ENCODE results near the gene MYCBP. TPM values are rescaled to one million over a fixed set of nuclear protein-coding genes. Genes with fewer than 3 reads are reported as not detected.

Gene MYCBP
- total and polyA plus RNA-seq, 2 of the 13 experiments (the other 11 are each of a cell fraction or from before 2014, with no cell fraction given) = 11.4 to 30.4 TPM

- intact Hi-C loops (cut with micrococcal nuclease; ENCODE audit: unreplicated experiment) = no loop called here
- no peak overlapping the region for H3K4me2 ChIP-seq (ENCODE audit: low read depth, low read length)
- no TSS peak for BruUV-seq (replicated peaks)
- no peak overlapping the region for H3K4me3 ChIP-seq (replicated peaks in 1 of 3; ENCODE audit: insufficient read depth in 1 of 3, low read depth in 2 of 3, low read length in 3 of 3)
- no peak overlapping the region for H2AFZ ChIP-seq (ENCODE audit: low read length)
- no peak for DNase-seq (ENCODE audit: low spot score)
- H3K27me3 ChIP-seq (ENCODE audit: control insufficient read depth in 1 of 2, insufficient read depth in 2 of 2, low read length in 2 of 2) = no peaks in the 10 kb centered on the region
- peaks cover 8% of the 10 kb centered on the region for H3K4me1 ChIP-seq (ENCODE audit: insufficient read depth, low read length)
- in situ Hi-C loops (cut with HindIII; ENCODE audit: extremely low pct_ligation_motif_present, low pct_unique_long_range_greater_than_20kb) = no loop called here
- ChIA-PET POLR2A (no interaction called here), CTCF (ENCODE audit: low intra/inter-chr PET ratio, low total read pairs) (no interaction called here)
- ATAC-seq = no peak
- H4K20me1 ChIP-seq (ENCODE audit: insufficient read depth, low read length) = no peaks in the 10 kb centered on the region
- TF ChIP-seq HNRNPK (IDR thresholded peaks at IDR 0.05; ENCODE audit: low read depth, low read length, poor library complexity, severe bottlenecking) = no peak
- no peak for TF ChIP-seq RXRB (CRISPR knock-in tag; IDR thresholded peaks at IDR 0.05; ENCODE audit: borderline replicate concordance)
- TF ChIP-seq GFI1 (CRISPR knock-in tag; IDR thresholded peaks at IDR 0.05; ENCODE audit: borderline replicate concordance) = no peak
- TF ChIP-seq ZFP90 (CRISPR knock-in tag; IDR thresholded peaks at IDR 0.05; ENCODE audit: borderline replicate concordance) = no peak
- TF ChIP-seq ZNF431 (CRISPR knock-in tag; IDR thresholded peaks at IDR 0.05; ENCODE audit: borderline replicate concordance, low read depth) = no peak
- TF ChIP-seq NFKB2 (CRISPR knock-in tag; IDR thresholded peaks at IDR 0.05; ENCODE audit: borderline replicate concordance) = no peak
- TF ChIP-seq, protein P1, sequence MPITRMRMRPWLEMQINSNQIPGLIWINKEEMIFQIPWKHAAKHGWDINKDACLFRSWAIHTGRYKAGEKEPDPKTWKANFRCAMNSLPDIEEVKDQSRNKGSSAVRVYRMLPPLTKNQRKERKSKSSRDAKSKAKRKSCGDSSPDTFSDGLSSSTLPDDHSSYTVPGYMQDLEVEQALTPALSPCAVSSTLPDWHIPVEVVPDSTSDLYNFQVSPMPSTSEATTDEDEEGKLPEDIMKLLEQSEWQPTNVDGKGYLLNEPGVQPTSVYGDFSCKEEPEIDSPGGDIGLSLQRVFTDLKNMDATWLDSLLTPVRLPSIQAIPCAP (CRISPR knock-in tag; IDR thresholded peaks at IDR 0.05; ENCODE audit: low read depth) = no peak
- no peak for TF ChIP-seq ZNF12 (CRISPR knock-in tag; IDR thresholded peaks at IDR 0.05)
- TF ChIP-seq, protein P2, sequence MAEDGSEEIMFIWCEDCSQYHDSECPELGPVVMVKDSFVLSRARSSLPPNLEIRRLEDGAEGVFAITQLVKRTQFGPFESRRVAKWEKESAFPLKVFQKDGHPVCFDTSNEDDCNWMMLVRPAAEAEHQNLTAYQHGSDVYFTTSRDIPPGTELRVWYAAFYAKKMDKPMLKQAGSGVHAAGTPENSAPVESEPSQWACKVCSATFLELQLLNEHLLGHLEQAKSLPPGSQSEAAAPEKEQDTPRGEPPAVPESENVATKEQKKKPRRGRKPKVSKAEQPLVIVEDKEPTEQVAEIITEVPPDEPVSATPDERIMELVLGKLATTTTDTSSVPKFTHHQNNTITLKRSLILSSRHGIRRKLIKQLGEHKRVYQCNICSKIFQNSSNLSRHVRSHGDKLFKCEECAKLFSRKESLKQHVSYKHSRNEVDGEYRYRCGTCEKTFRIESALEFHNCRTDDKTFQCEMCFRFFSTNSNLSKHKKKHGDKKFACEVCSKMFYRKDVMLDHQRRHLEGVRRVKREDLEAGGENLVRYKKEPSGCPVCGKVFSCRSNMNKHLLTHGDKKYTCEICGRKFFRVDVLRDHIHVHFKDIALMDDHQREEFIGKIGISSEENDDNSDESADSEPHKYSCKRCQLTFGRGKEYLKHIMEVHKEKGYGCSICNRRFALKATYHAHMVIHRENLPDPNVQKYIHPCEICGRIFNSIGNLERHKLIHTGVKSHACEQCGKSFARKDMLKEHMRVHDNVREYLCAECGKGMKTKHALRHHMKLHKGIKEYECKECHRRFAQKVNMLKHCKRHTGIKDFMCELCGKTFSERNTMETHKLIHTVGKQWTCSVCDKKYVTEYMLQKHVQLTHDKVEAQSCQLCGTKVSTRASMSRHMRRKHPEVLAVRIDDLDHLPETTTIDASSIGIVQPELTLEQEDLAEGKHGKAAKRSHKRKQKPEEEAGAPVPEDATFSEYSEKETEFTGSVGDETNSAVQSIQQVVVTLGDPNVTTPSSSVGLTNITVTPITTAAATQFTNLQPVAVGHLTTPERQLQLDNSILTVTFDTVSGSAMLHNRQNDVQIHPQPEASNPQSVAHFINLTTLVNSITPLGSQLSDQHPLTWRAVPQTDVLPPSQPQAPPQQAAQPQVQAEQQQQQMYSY (CRISPR knock-in tag; IDR thresholded peaks at IDR 0.05) = no peak
- no peak for TF ChIP-seq ZNF713 (CRISPR knock-in tag; IDR thresholded peaks at IDR 0.05)
- TF ChIP-seq TOE1 (CRISPR knock-in tag; IDR thresholded peaks at IDR 0.05) = no peak
- TF ChIP-seq ZNF891 (CRISPR knock-in tag; IDR thresholded peaks at IDR 0.05) = no peak
- TF ChIP-seq KLF13 (CRISPR knock-in tag; IDR thresholded peaks at IDR 0.05) = no peak
- TF ChIP-seq MXD4 (CRISPR knock-in tag; IDR thresholded peaks at IDR 0.05) = no peak
- no peak for TF ChIP-seq ZNF530 (CRISPR knock-in tag; IDR thresholded peaks at IDR 0.05; ENCODE audit: low read depth)
- H3K36me3 ChIP-seq (replicated peaks in 1 of 2; ENCODE audit: control insufficient read depth in 1 of 2, insufficient read depth in 2 of 2, low read length in 2 of 2) = peaks cover 0 to 3% of the 10 kb centered on the region in 2 experiments; a peak in 1 of 5 replicates
- no peak overlapping the region for H3K27ac ChIP-seq (ENCODE audit: extremely low read length, insufficient read depth, low read length)
- H3K9ac ChIP-seq (ENCODE audit: insufficient read depth, low read depth, low read length) = no peak overlapping the region
- FAIRE-seq = no peak
- peaks cover 11% of the 10 kb centered on the region; the same call in 1 of the 2 replicates for H3K9me3 ChIP-seq (ENCODE audit: low read length)
- no peaks in the 10 kb centered on the region for H3K79me2 ChIP-seq (ENCODE audit: insufficient read depth, low read length)
- WGBS (ENCODE audit: low lambda C conversion rate) = 96% methylated on average over 13 of the region's 13 CpGs
Observed at GRCh38 chr1:38908821-38909220, 35.7 kb upstream of the MYCBP start.

Data from HepG2 (cell line).